ENCODE measurements around the gene LAD1. TPM values are rescaled to one million over a fixed set of nuclear protein-coding genes. Genes with fewer than 3 reads are reported as not detected.

LAD1 gene
- total and polyA plus RNA-seq, 2 of the 4 experiments (the other 2 are of a cell fraction): under 0.01 to 0.07 TPM

GRCh38 chr1:201346987-201347386 is 52.1 kb downstream of the LAD1 start:
- peaks cover 51% of the 10 kb centered on the region for H3K27me3 ChIP-seq (ENCODE audit: control insufficient read depth, insufficient read depth, low read length)
- H3K4me3 ChIP-seq (ENCODE audit: insufficient read depth, low read depth, low read length): no peak overlapping the region
- no peak overlapping the region for H3K4me2 ChIP-seq (ENCODE audit: low read depth, low read length)
- in situ Hi-C loops (cut with MboI; ENCODE audit: low sequenced_read_pairs) (no loop called here), intact Hi-C loops (cut with micrococcal nuclease) (loop anchor here (1.0 kb wide), 1 partner anchor 93 kb away; no protein-coding TSS in a partner anchor), dilution Hi-C loops (cut with HindIII; ENCODE audit: low sequenced_read_pairs, unreplicated experiment) (no loop called here)
- no peak overlapping the region for H2AFZ ChIP-seq (replicated peaks; ENCODE audit: low read length, poor library complexity)
- no peak overlapping the region for H3K23ac ChIP-seq (ENCODE audit: low read depth, low read length)
- H3K9me1 ChIP-seq (ENCODE audit: insufficient read depth, low read length): no peaks in the 10 kb centered on the region
- H2BK20ac ChIP-seq (ENCODE audit: low read depth, low read length): no peak overlapping the region
- H3K9ac ChIP-seq (ENCODE audit: low read depth, low read length): no peak overlapping the region
- no peaks in the 10 kb centered on the region for H4K20me1 ChIP-seq (ENCODE audit: insufficient read depth, low read length)
- DNase-seq (no peak), ATAC-seq (ENCODE audit: low read depth) (no peak)
- H3K27ac ChIP-seq (ENCODE audit: insufficient read depth, low read length): no peak overlapping the region
- no peaks in the 10 kb centered on the region for H3K79me1 ChIP-seq (ENCODE audit: low read depth in 1 of 2, low read length in 2 of 2)
- no peaks in the 10 kb centered on the region for H3K36me3 ChIP-seq (ENCODE audit: control insufficient read depth, insufficient read depth, low read length)
- BruUV-seq (replicated peaks): no TSS peak
- no peak overlapping the region for H2BK120ac ChIP-seq (ENCODE audit: low read depth, low read length)
- H3K56ac ChIP-seq (ENCODE audit: extremely low read depth, insufficient read depth, low read length): no peak overlapping the region
- no peak for TF ChIP-seq MAZ (IDR thresholded peaks at IDR 0.05; ENCODE audit: borderline replicate concordance, low read depth, low read length)
- no peak for TF ChIP-seq SMC3 (IDR thresholded peaks at IDR 0.05; ENCODE audit: low read depth, low read length)
- no peak for TF ChIP-seq MAFK (IDR thresholded peaks at IDR 0.05; ENCODE audit: low read depth, low read length)
- no peak for TF ChIP-seq FOS (IDR thresholded peaks at IDR 0.05; ENCODE audit: low read depth, low read length)
- no peak for TF ChIP-seq NFE2L2 (IDR thresholded peaks at IDR 0.05; ENCODE audit: low read depth, low read length)
- TF ChIP-seq POLR2A (IDR thresholded peaks at IDR 0.05; ENCODE audit: low read depth, low read length): no peak
- ChIA-PET CTCF (interaction anchor here (0.6 to 2.6 kb wide), 7 partner anchors 8 to 93 kb away, joined by 3 to 8 read pairs (median 3); no protein-coding TSS in a partner anchor), POLR2A (ENCODE audit: unreplicated experiment) (no interaction called here)
- H2AK9ac ChIP-seq (replicated peaks; ENCODE audit: low read depth, low read length, poor library complexity): no peak overlapping the region
- H2BK5ac ChIP-seq (ENCODE audit: low read depth, low read length, poor library complexity, severe bottlenecking): no peak overlapping the region
- H4K8ac ChIP-seq (ENCODE audit: low read depth in 2 of 2, low read length in 2 of 2): no peak overlapping the region
- H3K4me1 ChIP-seq (ENCODE audit: control insufficient read depth, insufficient read depth, low read length): no peaks in the 10 kb centered on the region
- H2AK5ac ChIP-seq (ENCODE audit: low read depth, low read length): no peak overlapping the region
- no peak overlapping the region for H3K18ac ChIP-seq (ENCODE audit: low read depth, low read length)
- no peak overlapping the region for H3K14ac ChIP-seq (replicated peaks; ENCODE audit: low read depth, low read length)
- H4K91ac ChIP-seq (ENCODE audit: insufficient read depth, low read depth, low read length): no peak overlapping the region
- peaks cover 9% of the 10 kb centered on the region; the same call in 1 of the 2 replicates for H3K9me3 ChIP-seq (ENCODE audit: control insufficient read depth, insufficient read depth, low read length)
- H4K5ac ChIP-seq (ENCODE audit: low read depth, low read length): no peak overlapping the region
- H2BK15ac ChIP-seq (ENCODE audit: low read depth, low read length): no peak overlapping the region
- H3K4ac ChIP-seq (ENCODE audit: low read depth, low read length): no peak overlapping the region
- no CpG with 5 or more reads among the region's 2 CpGs for WGBS, 2 experiments (ENCODE audit: extremely low coverage in 2 of 2, insufficient read length in 1 of 2)
